Rectal smooth muscle tissue (tissue), 1 donor: ENCODE measurements around the gene PALS2.

Experiments
- H3K27ac ChIP-seq: one replicate; pipeline ENCODE4 v1.7.0; 2013; ENCODE audit warnings: low read depth, low read length, inconsistent platforms
- H3K27me3 ChIP-seq: one replicate; pipeline ENCODE4 v1.7.0; 2013; ENCODE audit warnings: low read length; ENCODE audit not compliant: control insufficient read depth, insufficient read depth
- H3K36me3 ChIP-seq: one replicate; pipeline ENCODE4 v1.7.0; 2013; ENCODE audit warnings: low read length; ENCODE audit not compliant: control insufficient read depth, insufficient read depth
- H3K4me1 ChIP-seq: one replicate; pipeline ENCODE4 v1.7.0; 2013; ENCODE audit warnings: low read length; ENCODE audit not compliant: control insufficient read depth, insufficient read depth
- H3K4me3 ChIP-seq: one replicate; pipeline ENCODE4 v1.7.0; 2013; ENCODE audit warnings: low read length
- H3K9ac ChIP-seq: one replicate; pipeline ENCODE4 v1.7.0; 2013; ENCODE audit warnings: low read length

PALS2 gene

DNA sequence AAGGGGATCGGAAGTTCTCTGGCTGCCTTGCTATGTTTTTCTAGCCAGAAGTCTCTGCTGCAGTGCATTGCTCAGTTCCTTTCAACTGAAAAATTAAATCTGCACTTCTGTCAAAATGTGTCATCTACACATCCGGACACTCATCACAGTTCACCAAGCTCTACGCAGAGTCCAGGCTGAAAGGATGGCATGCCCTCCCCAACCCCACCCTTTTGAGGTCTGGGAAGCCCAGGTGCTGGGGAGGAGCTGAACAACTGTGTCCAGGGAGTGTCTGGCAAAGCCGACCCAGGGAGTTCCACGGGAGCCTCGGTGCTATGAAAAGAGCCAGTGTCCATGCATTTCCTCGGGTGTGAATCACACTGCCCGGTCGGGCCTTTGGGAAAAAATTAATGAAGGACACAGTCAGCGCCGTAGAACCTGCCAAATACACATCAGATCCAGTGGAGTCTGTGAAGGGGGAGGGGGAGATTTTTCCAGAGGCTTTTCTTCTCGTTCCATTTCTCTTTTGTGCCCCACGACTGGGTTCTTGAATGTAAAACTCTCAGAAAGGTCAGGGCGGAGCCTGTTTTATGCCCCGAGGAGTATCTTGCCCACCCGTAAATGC is 757 bp upstream of the PALS2 start:
- Histone ChIP-seq H3K36me3 (no peaks in the 10 kb centered on the region), H3K9ac (no peak overlapping the region), H3K4me3 (peak overlapping the region; percentile 80), H3K27me3 (no peaks in the 10 kb centered on the region), H3K27ac (no peak overlapping the region), H3K4me1 (peaks cover 3% of the 10 kb centered on the region)

GRCh38 chr7:24573554-24574338 is 494 bp downstream of the PALS2 start:
- Histone ChIP-seq H3K9ac (no peak overlapping the region), H3K4me1 (peaks cover 3% of the 10 kb centered on the region), H3K27me3 (no peaks in the 10 kb centered on the region), H3K36me3 (no peaks in the 10 kb centered on the region), H3K27ac (peak overlapping the region; percentile 13), H3K4me3 (peak overlapping the region; percentile 70)

DNA sequence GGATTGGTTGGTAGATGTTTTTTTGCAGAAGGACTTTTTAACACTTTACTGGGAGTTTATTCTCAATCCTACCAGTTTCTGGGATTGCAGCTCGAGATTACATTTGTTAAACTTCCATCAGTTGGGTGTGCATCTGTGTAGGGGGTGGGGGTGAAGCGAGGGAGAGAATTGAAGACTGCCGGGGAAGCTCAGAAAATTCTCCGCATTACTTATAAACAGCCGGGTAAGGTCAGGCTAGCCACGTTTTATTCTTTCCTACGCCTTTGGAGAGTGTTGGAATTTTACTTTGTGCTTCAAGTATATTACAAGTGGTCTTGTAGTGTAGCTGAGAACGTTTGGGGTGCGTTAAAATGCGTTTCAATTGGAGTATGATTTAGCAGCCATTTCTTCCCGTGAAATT is 1.1 kb downstream of the PALS2 start:
- Histone ChIP-seq H3K4me1 (peaks cover 3% of the 10 kb centered on the region), H3K4me3 (peak overlapping the region; percentile 61), H3K27ac (no peak overlapping the region), H3K9ac (no peak overlapping the region), H3K36me3 (no peaks in the 10 kb centered on the region), H3K27me3 (no peaks in the 10 kb centered on the region)

GRCh38 chr7:24574950-24575349 is 1.7 kb downstream of the PALS2 start:
- no peaks in the 10 kb centered on the region for H3K27me3 ChIP-seq
- no peak overlapping the region for H3K9ac ChIP-seq

DNA sequence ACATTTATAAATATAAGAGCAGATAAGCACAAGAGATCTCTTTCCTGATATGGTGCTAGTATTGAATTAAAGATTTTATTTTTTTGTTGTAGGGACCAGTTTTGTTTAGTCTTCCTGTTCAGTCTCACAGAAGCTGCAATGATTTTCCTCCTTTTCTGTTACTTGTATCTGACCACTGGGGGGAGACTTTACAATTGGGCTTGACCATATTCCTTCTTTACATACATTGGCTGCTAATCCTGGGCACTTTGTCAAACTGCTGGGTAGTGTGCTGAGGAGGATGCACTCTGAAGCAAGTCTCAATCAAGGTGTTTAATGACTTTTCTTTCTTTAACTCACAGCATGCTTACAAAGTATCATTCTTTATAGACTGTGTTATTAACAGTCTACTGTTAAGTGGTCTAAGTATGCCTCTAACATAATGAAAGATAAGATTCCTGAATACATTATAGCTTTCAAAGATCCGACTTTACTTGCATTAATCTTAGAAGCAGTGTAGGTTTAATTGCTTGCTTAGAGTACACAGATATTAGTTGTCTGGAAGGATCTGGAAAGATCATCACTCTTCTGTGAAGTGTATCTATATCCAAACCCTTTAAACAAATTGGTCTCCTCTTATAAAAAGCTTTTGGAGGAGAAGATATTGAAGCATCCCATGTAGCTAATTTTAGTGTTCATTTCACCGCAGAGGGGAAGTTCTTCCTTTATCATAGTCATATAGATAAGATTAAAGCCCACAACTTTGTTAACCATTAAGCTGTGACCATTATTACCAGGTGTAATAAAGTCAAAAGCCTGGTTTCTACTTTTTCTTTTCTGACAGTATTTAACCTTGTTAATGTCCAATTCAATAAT is 3.1 kb downstream of the PALS2 start:
- H3K27ac ChIP-seq, result no peak overlapping the region
- H3K27me3 ChIP-seq, result no peaks in the 10 kb centered on the region
- H3K4me3 ChIP-seq, result no peak overlapping the region
- no peaks in the 10 kb centered on the region for H3K36me3 ChIP-seq
- H3K4me1 ChIP-seq, result peaks cover 3% of the 10 kb centered on the region
- H3K9ac ChIP-seq, result no peak overlapping the region

More at GRCh38 chr7:24574950-24575349, 1.7 kb downstream of the PALS2 start:
- H3K27ac ChIP-seq, result no peak overlapping the region
- H3K4me1 ChIP-seq, result peaks cover 3% of the 10 kb centered on the region
- H3K4me3 ChIP-seq, result no peak overlapping the region
- H3K36me3 ChIP-seq, result no peaks in the 10 kb centered on the region

GRCh38 chr7:24578052-24578451 is 4.8 kb downstream of the PALS2 start:
- no peak overlapping the region for H3K27ac ChIP-seq
- H3K36me3 ChIP-seq, result no peaks in the 10 kb centered on the region
- no peaks in the 10 kb centered on the region for H3K27me3 ChIP-seq
- H3K9ac ChIP-seq, result no peak overlapping the region
- H3K4me3 ChIP-seq, result no peak overlapping the region
- H3K4me1 ChIP-seq, result peaks cover 3% of the 10 kb centered on the region

DNA sequence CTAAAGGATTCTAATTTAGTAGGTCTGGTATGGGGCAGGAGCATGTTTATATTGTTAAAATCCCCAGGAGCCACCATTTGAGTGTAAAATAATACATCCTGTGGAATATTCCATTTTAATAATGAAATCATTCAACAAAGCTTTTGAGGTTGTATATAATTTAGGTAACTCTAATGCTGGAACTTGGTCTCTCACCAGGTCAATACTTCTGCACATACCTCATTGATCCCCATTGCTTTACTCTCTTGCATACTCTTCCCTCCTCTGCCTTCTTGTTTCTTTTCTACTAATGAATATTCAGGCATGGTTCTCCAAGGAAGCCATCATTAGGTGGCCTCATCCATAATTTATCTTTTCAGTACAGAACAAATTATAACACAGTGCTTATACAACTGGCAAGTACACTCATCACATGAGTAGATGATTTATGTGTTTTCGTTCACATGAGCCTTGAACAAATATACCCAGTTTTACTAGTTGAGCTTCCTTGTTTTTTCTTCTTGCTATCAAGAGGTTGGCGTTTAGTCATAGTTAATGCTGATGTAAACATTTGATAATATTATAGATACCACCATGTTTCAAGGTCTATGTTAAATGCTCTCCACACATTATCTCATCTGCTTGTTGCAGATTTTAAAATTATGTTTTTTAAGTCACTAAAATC is 7.2 kb downstream of the PALS2 start:
- H3K9ac ChIP-seq, result no peak overlapping the region
- H3K4me3 ChIP-seq, result no peak overlapping the region
- no peaks in the 10 kb centered on the region for H3K36me3 ChIP-seq
- no peaks in the 10 kb centered on the region for H3K4me1 ChIP-seq
- H3K27ac ChIP-seq, result no peak overlapping the region
- H3K27me3 ChIP-seq, result no peaks in the 10 kb centered on the region

DNA sequence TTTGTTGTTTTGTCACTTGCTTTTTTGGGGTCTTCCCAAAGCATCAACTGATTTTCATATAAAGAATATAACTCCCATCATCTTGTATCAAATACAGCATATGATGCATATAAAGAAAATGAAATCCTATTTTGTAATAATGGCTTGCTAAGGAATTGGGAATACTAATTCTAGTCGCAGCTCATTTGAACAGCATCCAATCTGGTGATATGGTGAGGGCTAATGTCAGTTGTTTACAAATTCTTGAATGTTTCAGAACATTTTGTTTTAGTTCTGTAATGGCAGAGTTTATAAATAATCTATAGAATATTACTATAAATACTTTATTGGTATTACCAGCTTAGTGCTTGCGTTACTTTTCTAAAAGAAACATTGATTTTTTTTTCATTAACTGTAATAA is 8.9 kb downstream of the PALS2 start:
- no peaks in the 10 kb centered on the region for H3K27me3 ChIP-seq
- no peaks in the 10 kb centered on the region for H3K4me1 ChIP-seq
- no peak overlapping the region for H3K9ac ChIP-seq
- H3K27ac ChIP-seq, result no peak overlapping the region
- H3K4me3 ChIP-seq, result no peak overlapping the region
- no peaks in the 10 kb centered on the region for H3K36me3 ChIP-seq

GRCh38 chr7:24587853-24588252 is 14.6 kb downstream of the PALS2 start:
- no peaks in the 10 kb centered on the region for H3K4me1 ChIP-seq
- no peaks in the 10 kb centered on the region for H3K27me3 ChIP-seq
- no peak overlapping the region for H3K9ac ChIP-seq
- no peaks in the 10 kb centered on the region for H3K36me3 ChIP-seq
- H3K4me3 ChIP-seq, result no peak overlapping the region
- no peak overlapping the region for H3K27ac ChIP-seq

DNA sequence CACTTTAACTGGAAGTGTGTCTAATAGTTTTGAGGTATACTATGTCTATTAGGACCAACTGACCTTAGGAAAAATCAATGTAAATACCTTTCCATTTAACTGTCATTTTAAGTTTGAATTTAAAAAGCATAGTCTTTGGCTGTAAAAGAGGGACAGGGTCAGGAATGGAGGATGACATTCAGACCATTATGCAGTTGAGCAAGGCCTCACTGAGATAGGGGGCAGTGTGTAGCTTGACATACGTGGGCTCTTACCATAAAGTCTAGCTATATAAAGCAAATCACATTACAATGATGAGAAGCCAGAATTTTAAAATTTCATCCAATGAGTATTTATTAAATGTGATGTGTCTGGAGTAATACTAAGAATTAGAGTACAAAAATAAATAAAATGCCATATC is 17.9 kb downstream of the PALS2 start:
- H3K4me3 ChIP-seq, result no peak overlapping the region
- no peaks in the 10 kb centered on the region for H3K36me3 ChIP-seq
- no peak overlapping the region for H3K9ac ChIP-seq
- no peaks in the 10 kb centered on the region for H3K4me1 ChIP-seq
- H3K27ac ChIP-seq, result no peak overlapping the region
- H3K27me3 ChIP-seq, result no peaks in the 10 kb centered on the region

GRCh38 chr7:24595671-24596418 is 22.6 kb downstream of the PALS2 start:
- no peak overlapping the region for H3K4me3 ChIP-seq

More at GRCh38 chr7:24595671-24596418, 22.6 kb downstream of the PALS2 start:
- H3K27me3 ChIP-seq, result no peaks in the 10 kb centered on the region
- H3K36me3 ChIP-seq, result no peaks in the 10 kb centered on the region
- no peaks in the 10 kb centered on the region for H3K4me1 ChIP-seq
- H3K27ac ChIP-seq, result no peak overlapping the region
- H3K9ac ChIP-seq, result no peak overlapping the region
